ENCODE measurements around the gene CYBC1. TPM values are rescaled to one million over a fixed set of nuclear protein-coding genes. Genes with fewer than 3 reads are reported as not detected.

The CYBC1 gene
- total RNA-seq, 1 donor from 2014 or later = 132 TPM

DNA sequence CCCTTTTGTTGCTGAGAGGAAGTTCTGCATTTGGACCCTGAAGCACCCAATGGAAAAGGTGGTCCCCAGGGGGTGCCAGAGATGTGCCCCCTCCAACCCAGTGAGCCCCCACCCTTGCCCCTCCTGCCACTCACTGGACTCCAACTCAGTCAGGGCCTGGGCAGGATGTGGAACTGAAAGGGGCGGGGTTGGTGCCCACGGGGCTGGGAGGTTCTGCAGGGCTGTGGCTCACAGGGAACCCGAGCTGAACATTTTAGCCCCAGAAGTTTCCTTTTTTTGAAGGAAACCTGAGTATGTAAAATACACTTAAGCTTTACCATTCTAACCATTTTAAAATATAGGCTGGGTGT lies 16.4 kb downstream of the CYBC1 start:
- intact Hi-C loops (cut with DNase I) = no loop called here
- Histone ChIP-seq H3K36me3 (peaks cover 28% of the 10 kb centered on the region), H3K4me1 (no peaks in the 10 kb centered on the region), H3K4me3 (no peak overlapping the region), H3K27me3 (ENCODE audit: low read depth) (no peaks in the 10 kb centered on the region), H3K9me3 (no peaks in the 10 kb centered on the region), H3K27ac (no peak overlapping the region)
- ATAC-seq (no peak), DNase-seq (no peak)
- TF ChIP-seq, protein P1, sequence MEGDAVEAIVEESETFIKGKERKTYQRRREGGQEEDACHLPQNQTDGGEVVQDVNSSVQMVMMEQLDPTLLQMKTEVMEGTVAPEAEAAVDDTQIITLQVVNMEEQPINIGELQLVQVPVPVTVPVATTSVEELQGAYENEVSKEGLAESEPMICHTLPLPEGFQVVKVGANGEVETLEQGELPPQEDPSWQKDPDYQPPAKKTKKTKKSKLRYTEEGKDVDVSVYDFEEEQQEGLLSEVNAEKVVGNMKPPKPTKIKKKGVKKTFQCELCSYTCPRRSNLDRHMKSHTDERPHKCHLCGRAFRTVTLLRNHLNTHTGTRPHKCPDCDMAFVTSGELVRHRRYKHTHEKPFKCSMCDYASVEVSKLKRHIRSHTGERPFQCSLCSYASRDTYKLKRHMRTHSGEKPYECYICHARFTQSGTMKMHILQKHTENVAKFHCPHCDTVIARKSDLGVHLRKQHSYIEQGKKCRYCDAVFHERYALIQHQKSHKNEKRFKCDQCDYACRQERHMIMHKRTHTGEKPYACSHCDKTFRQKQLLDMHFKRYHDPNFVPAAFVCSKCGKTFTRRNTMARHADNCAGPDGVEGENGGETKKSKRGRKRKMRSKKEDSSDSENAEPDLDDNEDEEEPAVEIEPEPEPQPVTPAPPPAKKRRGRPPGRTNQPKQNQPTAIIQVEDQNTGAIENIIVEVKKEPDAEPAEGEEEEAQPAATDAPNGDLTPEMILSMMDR (IDR thresholded peaks at IDR 0.05) = no peak

DNA sequence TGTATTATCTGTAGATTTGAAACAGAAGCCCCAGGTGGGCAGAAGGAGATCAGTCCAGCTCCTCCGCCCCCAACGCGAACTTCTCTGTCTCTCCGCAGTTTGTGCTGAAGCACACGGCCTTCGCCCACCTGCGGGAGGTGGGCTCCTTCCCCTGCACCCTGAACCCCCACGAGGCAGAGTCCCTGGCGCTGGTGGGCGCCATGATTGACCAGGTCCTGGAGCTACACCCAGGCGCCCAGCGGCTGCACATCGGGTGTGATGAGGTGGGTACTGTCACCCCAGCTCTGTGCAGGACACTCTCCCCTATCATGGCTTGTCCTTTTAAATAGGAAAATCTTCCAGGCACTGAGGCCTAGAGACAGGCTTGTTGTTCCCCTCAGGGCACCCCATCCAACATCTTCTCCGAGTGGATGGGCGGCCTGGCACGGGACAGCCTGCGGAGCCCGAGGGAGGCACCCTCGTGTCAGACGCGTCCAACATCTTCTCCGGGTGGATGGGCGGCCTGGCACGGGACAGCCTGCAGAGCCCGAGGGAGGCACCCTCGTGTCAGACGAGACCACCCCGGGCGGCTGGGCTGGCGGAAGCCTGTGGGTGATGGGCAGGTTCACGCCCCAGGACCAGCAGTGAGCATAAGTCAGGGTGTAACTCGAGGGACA lies 16.9 kb downstream of the CYBC1 start:
- Histone ChIP-seq H3K27ac (no peak overlapping the region), H3K9me3 (no peaks in the 10 kb centered on the region), H3K36me3 (peaks cover 28% of the 10 kb centered on the region), H3K4me1 (no peaks in the 10 kb centered on the region), H3K4me3 (no peak overlapping the region), H3K27me3 (ENCODE audit: low read depth) (no peaks in the 10 kb centered on the region)
- no peak for DNase-seq
- intact Hi-C loops (cut with DNase I) = no loop called here
- TF ChIP-seq, protein P1 (IDR thresholded peaks at IDR 0.05) = no peak
- no peak for ATAC-seq

DNA sequence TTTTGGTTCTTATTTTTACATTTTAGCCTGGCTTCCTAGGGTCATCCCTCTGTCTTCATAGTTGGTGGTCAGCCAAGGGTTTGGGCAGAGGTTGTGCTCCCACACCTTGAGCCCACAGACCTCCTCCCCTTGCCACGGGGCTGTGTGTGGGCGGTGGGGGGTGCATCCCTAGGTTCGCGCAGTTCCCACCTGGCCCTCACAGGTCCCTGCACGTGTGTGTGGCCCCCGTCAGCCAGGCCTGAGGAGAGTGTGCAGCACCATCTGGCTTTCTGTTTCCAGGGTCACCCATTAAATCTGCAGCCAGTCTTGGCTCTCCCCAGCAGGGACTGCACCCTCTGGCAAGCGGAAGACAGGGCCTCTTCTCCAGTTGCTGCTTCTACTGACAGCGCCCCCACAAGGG lies 18.5 kb downstream of the CYBC1 start:
- TF ChIP-seq, protein P1 (IDR thresholded peaks at IDR 0.05) = no peak
- H3K4me1 ChIP-seq = no peaks in the 10 kb centered on the region
- ATAC-seq = no peak
- no peak overlapping the region for H3K4me3 ChIP-seq
- DNase-seq = no peak
- H3K36me3 ChIP-seq = peaks cover 24% of the 10 kb centered on the region
- H3K27me3 ChIP-seq (ENCODE audit: low read depth) = no peaks in the 10 kb centered on the region
- no peak overlapping the region for H3K27ac ChIP-seq
- no peaks in the 10 kb centered on the region for H3K9me3 ChIP-seq
- intact Hi-C loops (cut with DNase I) = no loop called here

DNA sequence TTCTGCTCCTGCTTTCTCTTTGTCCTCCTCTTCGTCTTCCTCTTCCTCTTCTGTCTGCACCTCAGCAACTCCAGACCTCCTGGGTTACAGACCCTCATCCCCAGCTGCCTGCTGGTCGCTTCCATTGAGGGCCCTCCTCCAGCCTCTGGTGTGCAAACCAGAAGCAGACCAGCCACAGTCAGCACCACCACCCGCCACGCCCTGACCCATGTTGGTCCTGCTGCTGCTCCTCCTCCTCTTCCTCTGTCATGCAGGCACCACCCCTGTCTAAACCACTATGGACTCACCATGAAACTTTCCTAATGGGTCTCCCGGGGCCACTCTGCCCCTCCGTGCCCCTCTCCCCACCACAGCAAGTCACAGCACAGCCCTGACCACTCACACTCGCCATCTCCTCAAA lies 20.7 kb downstream of the CYBC1 start:
- no peak overlapping the region for H3K4me3 ChIP-seq
- H3K27me3 ChIP-seq (ENCODE audit: low read depth) = no peaks in the 10 kb centered on the region
- no peaks in the 10 kb centered on the region for H3K9me3 ChIP-seq
- intact Hi-C loops (cut with DNase I) = no loop called here
- DNase-seq (no peak), ATAC-seq (peak in 1 of 2 donors; percentile 12)
- peaks cover 12% of the 10 kb centered on the region for H3K36me3 ChIP-seq
- TF ChIP-seq, protein P1 (IDR thresholded peaks at IDR 0.05) = no peak
- no peak overlapping the region for H3K27ac ChIP-seq
- H3K4me1 ChIP-seq = no peaks in the 10 kb centered on the region

DNA sequence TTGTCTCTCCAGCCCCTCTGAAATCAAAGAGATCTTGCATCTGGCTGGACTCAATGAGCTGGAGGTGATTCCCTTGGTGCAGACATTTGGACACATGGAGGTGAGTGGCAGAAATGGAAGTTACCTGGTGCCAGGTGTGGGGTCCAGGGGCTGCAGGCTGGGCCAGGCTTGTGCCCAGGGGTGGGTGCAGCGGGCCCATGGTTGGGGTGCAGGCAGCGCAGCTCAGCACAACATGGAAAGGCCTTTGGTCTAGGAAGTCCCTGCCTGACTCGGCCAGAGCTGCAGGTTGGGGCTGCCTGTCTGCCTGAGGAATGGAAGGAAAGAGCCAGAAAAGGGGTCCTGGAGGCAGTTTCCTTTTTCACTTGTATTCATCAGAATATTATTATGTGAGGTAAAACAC lies 22.0 kb downstream of the CYBC1 start:
- Histone ChIP-seq H3K27me3 (ENCODE audit: low read depth) (no peaks in the 10 kb centered on the region), H3K36me3 (peaks cover 6% of the 10 kb centered on the region), H3K4me1 (no peaks in the 10 kb centered on the region), H3K9me3 (no peaks in the 10 kb centered on the region), H3K4me3 (no peak overlapping the region), H3K27ac (no peak overlapping the region)
- no peak for ATAC-seq
- TF ChIP-seq, protein P1 (IDR thresholded peaks at IDR 0.05) = no peak
- no peak for DNase-seq
- intact Hi-C loops (cut with DNase I) = no loop called here

DNA sequence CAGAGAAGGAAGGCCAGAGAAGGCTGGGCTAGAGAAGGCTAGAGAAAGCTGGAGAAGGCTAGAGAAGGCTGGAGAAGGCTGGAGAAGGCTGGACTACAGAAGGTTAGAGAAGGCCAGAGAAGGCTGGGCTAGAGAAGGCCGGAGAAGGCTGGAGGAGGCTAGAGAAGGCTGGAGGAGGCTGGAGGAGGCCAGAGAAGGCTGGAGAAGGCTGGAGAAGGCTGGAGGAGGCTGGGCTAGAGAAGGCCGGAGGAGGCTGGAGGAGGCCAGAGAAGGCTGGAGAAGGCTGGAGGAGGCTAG lies 25.7 kb downstream of the CYBC1 start:
- no peak for DNase-seq
- no peaks in the 10 kb centered on the region for H3K9me3 ChIP-seq
- H3K27me3 ChIP-seq (ENCODE audit: low read depth) = no peaks in the 10 kb centered on the region
- intact Hi-C loops (cut with DNase I) = no loop called here
- peaks cover 6% of the 10 kb centered on the region for H3K36me3 ChIP-seq
- no peak overlapping the region for H3K4me3 ChIP-seq
- TF ChIP-seq, protein P1 (IDR thresholded peaks at IDR 0.05) = no peak
- ATAC-seq = no peak
- H3K27ac ChIP-seq = no peak overlapping the region
- H3K4me1 ChIP-seq = peaks cover 3% of the 10 kb centered on the region

Measured in lower lobe of right lung (tissue), 2 donors.